MM.1S (cell line): ENCODE data around the gene NOTUM.

Experiments used
- DNase-seq: peaks from one replicate; pipeline ENCODE4 v3.0.0-alpha.2; 2015
- H2AFZ ChIP-seq: fragments of 300-600 bp; sonication (generic); 2 replicates; pipeline ENCODE4 v1.6.0; 2016; ENCODE audit warnings: antibody characterized with exemption, low read length
- H3F3A ChIP-seq: fragments of 300-600 bp; sonication (generic); 2 replicates; pipeline ENCODE4 v1.6.1; 2016; ENCODE audit warnings: mild to moderate bottlenecking, antibody characterized with exemption, low read length, moderate library complexity, mixed read lengths; ENCODE audit not compliant: insufficient read depth
- H3K27ac ChIP-seq: fragments of 300-600 bp; sonication (generic); 2 replicates; pipeline ENCODE4 v1.5.1; 2016; ENCODE audit warnings: mild to moderate bottlenecking, low read length
- H3K27me3 ChIP-seq: fragments of 300-600 bp; sonication (generic); replicated peaks from 2 replicates; pipeline ENCODE4 v1.6.0; 2016; ENCODE audit warnings: low read length; ENCODE audit not compliant: insufficient read depth
- H3K36me3 ChIP-seq: fragments of 300-600 bp; sonication (generic); replicated peaks from 2 replicates; pipeline ENCODE4 v1.6.1; 2016; ENCODE audit warnings: mild to moderate bottlenecking, low read length, mixed read lengths; ENCODE audit not compliant: insufficient read depth
- H3K4me1 ChIP-seq: fragments of 300-600 bp; sonication (generic); 2 replicates; pipeline ENCODE4 v1.6.1; 2016; ENCODE audit warnings: low read length, mixed read lengths
- H3K4me2 ChIP-seq: fragments of 300-600 bp; sonication (generic); 2 replicates; pipeline ENCODE4 v1.6.0; 2016; ENCODE audit warnings: low read depth, low read length
- H3K4me3 ChIP-seq: fragments of 300-600 bp; sonication (generic); 2 replicates; pipeline ENCODE4 v1.5.1; 2016; ENCODE audit warnings: low read length, mixed read lengths
- H3K79me2 ChIP-seq: fragments of 300-600 bp; sonication (generic); 2 replicates; pipeline ENCODE4 v1.6.1; 2016; ENCODE audit warnings: mixed run types, low read length, mixed read lengths
- H3K9ac ChIP-seq: fragments of 300-600 bp; sonication (generic); 2 replicates; pipeline ENCODE4 v1.6.1; 2016; ENCODE audit warnings: low read length, mixed read lengths
- H3K9me2 ChIP-seq: fragments of 300-600 bp; sonication (generic); replicated peaks from 2 replicates; pipeline ENCODE4 v1.6.1; 2016; ENCODE audit warnings: mild to moderate bottlenecking, low read length, mixed read lengths; ENCODE audit not compliant: insufficient read depth
- H3K9me3 ChIP-seq: fragments of 300-600 bp; sonication (generic); replicated peaks from 2 replicates; pipeline ENCODE4 v1.6.1; 2016; ENCODE audit warnings: mild to moderate bottlenecking, low read length, mixed read lengths; ENCODE audit not compliant: insufficient read depth
- H4K20me1 ChIP-seq: fragments of 300-600 bp; sonication (generic); 2 replicates; pipeline ENCODE4 v1.6.1; 2016; ENCODE audit warnings: mild to moderate bottlenecking, low read length, moderate library complexity, mixed read lengths; ENCODE audit not compliant: insufficient read depth
- CTCF ChIP-seq: fragments of 300-600 bp; sonication (generic); IDR thresholded peaks from 2 replicates; pipeline ENCODE4 v1.5.1; 2016; ENCODE audit warnings: antibody characterized with exemption, low read length, mixed read lengths
- EZH2 ChIP-seq: fragments of 300-600 bp; sonication (generic); optimal IDR thresholded peaks from 2 replicates; pipeline ENCODE3; 2017; ENCODE audit warnings: low read depth, mild to moderate bottlenecking, antibody characterized with exemption, low read length, mixed read lengths
- EZH2phosphoT487 ChIP-seq: fragments of 300-600 bp; sonication (generic); IDR thresholded peaks from 2 replicates; pipeline ENCODE4 v1.6.1; 2018; ENCODE audit warnings: antibody characterized with exemption, low read length

Gene NOTUM

GRCh38 chr17:81942167-81942553 lies 18.8 kb downstream of the NOTUM start:
- Histone ChIP-seq H3F3A (no peaks in the 10 kb centered on the region), H3K36me3 (no peaks in the 10 kb centered on the region), H3K9ac (no peak overlapping the region), H3K9me2 (no peaks in the 10 kb centered on the region), H3K9me3 (no peaks in the 10 kb centered on the region), H4K20me1 (no peaks in the 10 kb centered on the region), H3K4me1 (no peaks in the 10 kb centered on the region), H3K27me3 (peaks cover 33% of the 10 kb centered on the region), H3K4me3 (no peak overlapping the region), H3K27ac (no peak overlapping the region), H2AFZ (no peak overlapping the region), H3K4me2 (no peak overlapping the region), H3K79me2 (no peaks in the 10 kb centered on the region)
- no peak for DNase-seq
- TF ChIP-seq CTCF (no peak), EZH2phosphoT487 (no peak), EZH2 (no peak)

GRCh38 chr17:81941484-81942166 lies 19.4 kb downstream of the NOTUM start:
- Histone ChIP-seq H3K9me2 (no peaks in the 10 kb centered on the region), H3K9me3 (no peaks in the 10 kb centered on the region), H3K4me3 (no peak overlapping the region), H3K4me2 (no peak overlapping the region), H3K79me2 (peaks cover 4% of the 10 kb centered on the region), H3K36me3 (no peaks in the 10 kb centered on the region), H3K4me1 (no peaks in the 10 kb centered on the region), H2AFZ (no peak overlapping the region), H4K20me1 (no peaks in the 10 kb centered on the region), H3K9ac (no peak overlapping the region), H3K27me3 (peaks cover 33% of the 10 kb centered on the region), H3F3A (no peaks in the 10 kb centered on the region), H3K27ac (no peak overlapping the region)
- no peak for TF ChIP-seq CTCF
- no peak for DNase-seq

- TF ChIP-seq EZH2 (no peak), EZH2phosphoT487 (no peak), CTCF (no peak)
- DNase-seq, result no peak
- no peaks in the 10 kb centered on the region for H4K20me1 ChIP-seq
- H3K79me2 ChIP-seq, result peaks cover 9% of the 10 kb centered on the region
- H3K4me1 ChIP-seq, result no peaks in the 10 kb centered on the region
- H2AFZ ChIP-seq, result no peak overlapping the region
- H3K4me2 ChIP-seq, result no peak overlapping the region
- H3K9me3 ChIP-seq, result no peaks in the 10 kb centered on the region
- H3K9ac ChIP-seq, result no peak overlapping the region
- no peak overlapping the region for H3K27ac ChIP-seq
- H3K36me3 ChIP-seq, result no peaks in the 10 kb centered on the region
- no peaks in the 10 kb centered on the region for H3F3A ChIP-seq
- no peak overlapping the region for H3K4me3 ChIP-seq
- no peaks in the 10 kb centered on the region for H3K9me2 ChIP-seq
- peaks cover 33% of the 10 kb centered on the region for H3K27me3 ChIP-seq
Observed at GRCh38 chr17:81940538-81941483, 20.2 kb downstream of the NOTUM start.
